ENCODE results near the gene PGAP6. TPM values are rescaled to one million over a fixed set of nuclear protein-coding genes. Genes with fewer than 3 reads are reported as not detected.
A peak's percentile ranks its signal among the peaks of the same experiment; 100 is the strongest.

The PGAP6 gene
- total and polyA plus RNA-seq, 2 of the 13 experiments (the other 11 are each of a cell fraction or from before 2014, with no cell fraction given): 52.7 to 136 TPM

GRCh38 chr16:401468-402348 lies 19.9 kb upstream of the PGAP6 start, which contains the start of gene DECR2 (continued):
- TF ChIP-seq TBX2 (CRISPR knock-in tag; IDR thresholded peaks at IDR 0.05; ENCODE audit: borderline replicate concordance): peak; percentile 83
- peak; percentile 5; the same call in 1 of the 2 replicates for TF ChIP-seq CSRNP2 (CRISPR knock-in tag; conservative IDR thresholded peaks at IDR 0.05; ENCODE audit: low read depth)
- peak; percentile 63; the same call in 1 of the 2 replicates for TF ChIP-seq ZSCAN25 (CRISPR knock-in tag; IDR thresholded peaks at IDR 0.05)
- peak; percentile 59; the same call in 1 of the 2 replicates for TF ChIP-seq PRMT3 (CRISPR knock-in tag; IDR thresholded peaks at IDR 0.05; ENCODE audit: borderline replicate concordance, low read depth)
- 0 out of 2 replicates have a peak, but pooled peaks have one; percentile 18 for TF ChIP-seq ATF3 (CRISPR knock-in tag; IDR thresholded peaks at IDR 0.05)
- TF ChIP-seq FOXK2 (IDR thresholded peaks at IDR 0.05): no peak
- no peak for TF ChIP-seq ZNF878 (CRISPR knock-in tag; IDR thresholded peaks at IDR 0.05)
- TF ChIP-seq PBX3 (CRISPR knock-in tag; IDR thresholded peaks at IDR 0.05; ENCODE audit: borderline replicate concordance): no peak
- peak in 1 of 2 experiments; percentile 4; a peak in 1 of 4 replicates for TF ChIP-seq REST (IDR thresholded peaks at IDR 0.05; ENCODE audit: borderline replicate concordance in 1 of 2, low read depth in 1 of 2, low read length in 2 of 2)
- TF ChIP-seq ZFP1 (CRISPR knock-in tag; IDR thresholded peaks at IDR 0.05): no peak
- TF ChIP-seq GABPB1 (CRISPR knock-in tag; IDR thresholded peaks at IDR 0.05): peak; percentile 74
- TF ChIP-seq NCOA2 (CRISPR knock-in tag; IDR thresholded peaks at IDR 0.05): no peak; the same call in 1 of the 2 replicates
- no peak for TF ChIP-seq KDM6A (CRISPR knock-in tag; IDR thresholded peaks at IDR 0.05; ENCODE audit: low read depth)
- peak; percentile 29; the same call in 1 of the 2 replicates for TF ChIP-seq CSRNP1 (CRISPR knock-in tag; IDR thresholded peaks at IDR 0.05)
- TF ChIP-seq GABPA (IDR thresholded peaks at IDR 0.05; ENCODE audit: low read depth, low read length): no peak
- no peak for TF ChIP-seq GABPA (CRISPR knock-in tag; IDR thresholded peaks at IDR 0.05; ENCODE audit: low read depth)
- peak; percentile 40 for TF ChIP-seq STAG1 (CRISPR knock-in tag; IDR thresholded peaks at IDR 0.05)
- peak; percentile 68 for TF ChIP-seq RBM22 (optimal IDR thresholded peaks at IDR 0.05; ENCODE audit: low read length)
- TF ChIP-seq SRSF9 (IDR thresholded peaks at IDR 0.05; ENCODE audit: borderline replicate concordance, insufficient read depth, low read depth, low read length, poor library complexity, severe bottlenecking): no peak
- TF ChIP-seq PHF5A (CRISPR knock-in tag; IDR thresholded peaks at IDR 0.05; ENCODE audit: low read depth, unreplicated experiment): peak; percentile 68
